ENCODE results near the gene ADRA2C.

DNA sequence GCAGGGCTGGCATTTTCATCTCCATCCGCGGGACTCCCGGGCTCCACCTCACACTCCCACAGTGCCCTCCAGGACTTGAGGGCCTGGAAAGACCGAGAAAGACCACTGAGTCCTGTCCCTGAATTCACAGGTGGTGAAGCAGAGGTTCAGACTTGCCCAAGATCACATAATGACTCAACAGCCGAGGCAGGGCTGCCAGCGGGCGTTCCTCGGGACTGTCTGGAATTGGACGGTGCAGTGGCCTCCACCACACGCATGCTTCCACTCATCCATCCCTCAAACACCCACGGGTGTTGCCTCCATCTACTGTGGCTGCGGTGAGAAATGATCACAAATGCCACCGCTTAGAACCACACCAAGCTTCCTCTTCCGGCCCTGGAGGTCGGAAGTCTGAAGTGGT, 6.9 kb upstream of the ADRA2C start:
- TF ChIP-seq EZH2phosphoT487 (IDR thresholded peaks at IDR 0.05; ENCODE audit: low read depth): no peak
- TF ChIP-seq, protein P1, sequence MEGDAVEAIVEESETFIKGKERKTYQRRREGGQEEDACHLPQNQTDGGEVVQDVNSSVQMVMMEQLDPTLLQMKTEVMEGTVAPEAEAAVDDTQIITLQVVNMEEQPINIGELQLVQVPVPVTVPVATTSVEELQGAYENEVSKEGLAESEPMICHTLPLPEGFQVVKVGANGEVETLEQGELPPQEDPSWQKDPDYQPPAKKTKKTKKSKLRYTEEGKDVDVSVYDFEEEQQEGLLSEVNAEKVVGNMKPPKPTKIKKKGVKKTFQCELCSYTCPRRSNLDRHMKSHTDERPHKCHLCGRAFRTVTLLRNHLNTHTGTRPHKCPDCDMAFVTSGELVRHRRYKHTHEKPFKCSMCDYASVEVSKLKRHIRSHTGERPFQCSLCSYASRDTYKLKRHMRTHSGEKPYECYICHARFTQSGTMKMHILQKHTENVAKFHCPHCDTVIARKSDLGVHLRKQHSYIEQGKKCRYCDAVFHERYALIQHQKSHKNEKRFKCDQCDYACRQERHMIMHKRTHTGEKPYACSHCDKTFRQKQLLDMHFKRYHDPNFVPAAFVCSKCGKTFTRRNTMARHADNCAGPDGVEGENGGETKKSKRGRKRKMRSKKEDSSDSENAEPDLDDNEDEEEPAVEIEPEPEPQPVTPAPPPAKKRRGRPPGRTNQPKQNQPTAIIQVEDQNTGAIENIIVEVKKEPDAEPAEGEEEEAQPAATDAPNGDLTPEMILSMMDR (IDR thresholded peaks at IDR 0.05; ENCODE audit: low read depth, low read length): no peak
